Stimulated activated CD8-positive, alpha-beta memory T cell treated with anti-CD3 and anti-CD28 coated beads, Interleukin-7, amount 100 ng/mL, for 1 hour (primary cell): ENCODE measurements around the gene UNK.

Experiments
- DNase-seq, 2 donors: peaks; one replicate each; pipeline ENCODE4 v3.0.0-alpha.2; 2020; ENCODE audit warnings: low read depth in 2 of 2

The UNK gene

DNA sequence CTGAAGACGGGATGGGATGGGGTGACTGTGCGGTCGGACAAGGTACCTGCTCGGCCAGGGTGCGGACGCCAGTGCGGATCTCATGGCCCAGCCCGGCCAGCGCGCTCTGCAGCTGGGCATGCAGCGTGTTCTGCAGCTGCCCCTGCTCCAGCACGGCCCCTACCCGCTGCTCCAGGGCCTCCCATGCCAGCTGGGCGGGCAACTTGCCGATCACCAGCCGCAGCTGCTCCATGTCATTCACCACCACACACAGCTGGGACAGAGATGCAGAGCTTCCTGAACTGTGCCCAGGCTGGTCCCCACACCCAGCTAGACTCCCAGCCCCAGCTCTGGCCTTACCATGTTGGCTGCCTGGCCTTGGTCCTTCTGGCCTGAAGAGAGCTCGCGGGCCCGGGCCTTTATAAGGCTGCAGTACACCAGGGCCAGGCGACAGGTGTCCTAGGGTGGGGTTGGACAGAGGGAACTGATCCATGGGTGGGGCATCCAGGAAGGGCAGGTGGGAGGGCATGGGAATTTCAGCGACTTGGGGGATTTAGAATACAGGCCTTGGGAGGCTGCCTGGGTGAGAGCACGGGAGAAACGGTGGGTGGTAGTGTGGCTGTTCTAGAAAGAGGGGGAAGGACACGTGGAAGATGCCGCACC is 49.8 kb downstream of the UNK start:
- no peak for DNase-seq

DNA sequence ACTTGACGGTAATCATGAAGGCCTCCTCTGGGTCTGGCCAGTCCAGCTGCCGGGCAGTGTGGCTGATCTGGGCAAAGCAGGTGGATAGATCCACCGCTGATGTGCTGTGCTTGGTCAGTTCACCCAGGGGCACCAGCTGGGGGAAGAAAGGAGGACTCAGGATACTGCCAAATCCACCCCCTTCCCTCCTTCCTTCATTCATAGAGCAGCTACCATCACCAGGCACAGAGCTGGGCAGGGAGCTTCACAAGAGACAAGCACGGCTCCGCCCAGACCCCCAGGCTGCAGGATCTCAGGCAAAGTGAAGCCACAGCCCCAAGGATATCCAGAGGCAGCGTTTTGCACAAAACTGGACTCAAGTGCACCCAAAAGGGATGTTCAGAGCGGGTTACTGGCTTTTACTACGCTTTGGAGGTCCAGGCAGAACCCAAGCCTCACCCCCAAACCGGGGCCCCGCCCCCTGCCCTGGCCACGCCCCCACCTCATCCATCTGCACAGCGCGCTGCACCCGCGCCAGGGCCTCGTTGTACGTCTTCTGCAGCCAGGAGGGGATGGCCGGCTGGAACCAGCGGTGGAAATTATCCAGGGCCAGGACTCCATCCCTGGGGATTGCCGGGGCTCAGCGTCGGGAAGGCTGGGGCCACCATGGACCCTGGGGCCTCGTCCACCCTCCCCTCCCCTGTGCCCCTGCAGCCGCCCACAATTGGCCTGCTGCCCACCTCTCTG is 50.5 kb downstream of the UNK start:
- no peak for DNase-seq

DNA sequence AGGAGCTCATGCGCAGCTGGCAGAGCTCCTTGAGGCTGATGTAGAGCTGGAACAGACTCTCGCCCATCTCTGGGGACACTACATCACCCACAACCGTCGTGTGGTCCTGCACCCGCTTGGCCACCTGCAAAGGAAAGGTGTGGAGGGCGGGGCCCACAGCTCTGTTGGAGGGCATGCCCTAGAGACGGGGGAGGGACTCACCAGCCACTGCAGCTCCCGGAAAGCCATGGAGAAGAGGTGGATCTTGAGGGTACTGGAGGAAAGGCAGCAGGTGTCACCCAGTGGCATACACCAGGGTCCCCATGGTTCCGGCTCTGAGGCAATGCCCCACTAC is 51.0 kb downstream of the UNK start:
- DNase-seq: no peak

DNA sequence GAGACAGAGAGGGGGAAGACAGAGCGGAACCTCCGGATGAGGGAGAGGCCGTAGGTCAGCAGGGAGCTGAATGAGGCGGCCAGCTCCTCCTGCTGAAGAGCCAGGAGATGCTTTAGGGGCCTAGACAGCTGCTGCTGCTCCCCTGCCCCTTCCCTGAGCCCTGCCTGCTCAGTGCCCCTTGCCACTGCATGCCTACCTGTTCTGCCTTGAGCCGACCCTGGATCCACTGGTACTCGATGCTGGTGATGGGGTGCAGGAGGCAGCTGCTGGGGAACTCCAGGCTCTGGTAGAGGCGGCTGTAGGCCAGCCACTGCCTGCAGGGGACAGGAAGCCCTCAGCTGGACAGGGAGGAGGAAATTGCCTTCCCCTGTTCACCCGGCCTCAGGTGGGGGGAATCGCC is 52.0 kb downstream of the UNK start:
- DNase-seq: no peak

DNA sequence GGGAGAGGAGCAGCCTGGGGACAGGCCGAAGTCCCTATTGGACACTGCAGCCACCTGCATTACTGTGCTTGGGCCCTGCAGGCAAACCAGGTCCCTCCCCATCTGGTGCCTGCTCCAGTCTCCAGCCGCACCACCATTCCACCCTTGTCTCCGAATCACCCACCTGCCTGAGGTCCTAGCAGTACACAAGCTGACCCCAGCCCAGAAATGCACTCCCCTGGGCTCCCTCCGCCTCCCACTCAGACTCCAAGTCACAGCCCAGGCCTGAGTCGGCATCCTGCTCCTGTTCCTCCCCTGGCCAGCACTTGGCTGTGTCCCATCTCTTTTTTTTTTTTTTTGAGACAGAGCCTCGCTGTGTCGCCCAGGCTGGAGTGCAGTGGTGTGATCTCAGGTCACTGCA is 53.3 kb downstream of the UNK start:
- DNase-seq: no peak

DNA sequence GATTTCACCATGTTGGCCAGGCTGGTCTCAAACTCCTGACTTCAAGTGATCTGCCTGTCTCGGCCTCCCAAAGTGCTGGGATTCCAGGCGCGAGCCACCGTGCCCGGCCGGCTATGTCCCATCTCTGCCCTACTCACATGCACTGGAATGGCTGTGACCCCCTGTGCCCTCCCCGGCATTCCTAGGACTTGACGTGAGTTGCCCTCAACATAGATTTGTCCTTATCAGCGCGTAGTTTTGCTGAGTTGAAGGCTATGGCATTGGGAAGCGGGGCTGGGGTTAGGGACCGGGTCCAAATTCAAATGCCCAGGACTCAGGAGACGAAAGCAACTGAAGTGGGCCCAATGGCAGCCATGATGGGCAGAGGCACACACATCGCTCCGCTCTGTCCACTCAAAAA is 53.8 kb downstream of the UNK start:
- DNase-seq: no peak

DNA sequence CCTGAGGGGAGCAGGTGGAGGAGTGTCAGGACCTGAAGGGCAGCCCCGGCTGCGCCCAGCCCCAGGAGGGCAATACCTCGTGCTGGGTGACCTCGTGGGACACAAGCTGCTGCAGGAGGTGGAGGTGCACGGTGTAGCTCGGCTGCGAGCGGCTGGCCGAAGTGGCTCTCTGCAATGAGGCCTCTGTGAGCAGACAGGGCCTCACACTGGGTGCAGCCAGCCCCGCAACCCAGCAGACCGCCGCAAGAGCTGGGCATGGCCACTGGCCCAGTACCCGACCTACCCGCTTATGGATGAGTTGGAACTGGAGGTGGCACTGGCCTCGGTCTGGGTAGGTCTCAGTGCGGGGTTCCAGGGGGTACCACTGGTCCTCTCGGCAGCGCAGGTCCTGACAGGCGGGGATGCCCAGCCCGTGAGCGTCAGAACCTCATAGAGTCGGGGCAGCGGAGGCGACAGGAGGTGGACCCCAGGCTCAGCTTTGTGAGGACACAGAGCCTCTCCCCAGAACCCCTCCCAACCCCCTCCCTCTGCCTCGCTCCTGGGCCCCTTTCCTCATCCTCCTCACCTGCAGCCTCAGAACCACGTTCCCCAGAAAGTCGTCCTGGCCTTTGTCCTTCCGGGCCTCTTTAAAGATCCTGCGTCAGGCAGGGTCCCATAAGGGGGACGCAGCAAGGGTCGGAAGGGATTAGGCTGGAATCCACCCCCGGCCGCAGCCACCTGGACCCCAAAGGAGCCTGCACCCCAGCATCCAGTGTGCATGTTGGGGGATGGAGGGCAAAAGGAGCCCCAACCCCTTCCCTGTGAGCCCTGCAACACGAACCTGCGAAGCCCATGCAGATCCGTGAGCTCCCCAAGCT is 55.6 kb downstream of the UNK start:
- no peak for DNase-seq

DNA sequence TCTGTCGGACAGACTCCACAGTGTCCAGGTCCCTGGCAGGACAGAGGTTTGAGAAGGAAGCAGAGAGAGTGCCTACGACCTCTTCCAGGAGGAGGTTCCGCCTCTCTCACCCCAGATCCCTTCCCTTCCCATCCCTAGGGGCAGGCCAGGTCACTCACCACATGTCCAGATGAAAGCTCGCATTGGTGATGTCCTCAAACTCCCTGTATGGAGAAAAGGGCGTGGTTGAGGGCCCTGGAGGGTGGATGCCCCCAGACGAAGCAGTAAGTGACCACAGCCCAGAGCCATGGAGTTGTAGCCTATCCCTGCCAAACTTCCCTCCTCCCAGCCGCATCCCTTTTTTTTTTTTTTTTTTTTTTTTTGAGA is 56.2 kb downstream of the UNK start:
- DNase-seq: no peak

DNA sequence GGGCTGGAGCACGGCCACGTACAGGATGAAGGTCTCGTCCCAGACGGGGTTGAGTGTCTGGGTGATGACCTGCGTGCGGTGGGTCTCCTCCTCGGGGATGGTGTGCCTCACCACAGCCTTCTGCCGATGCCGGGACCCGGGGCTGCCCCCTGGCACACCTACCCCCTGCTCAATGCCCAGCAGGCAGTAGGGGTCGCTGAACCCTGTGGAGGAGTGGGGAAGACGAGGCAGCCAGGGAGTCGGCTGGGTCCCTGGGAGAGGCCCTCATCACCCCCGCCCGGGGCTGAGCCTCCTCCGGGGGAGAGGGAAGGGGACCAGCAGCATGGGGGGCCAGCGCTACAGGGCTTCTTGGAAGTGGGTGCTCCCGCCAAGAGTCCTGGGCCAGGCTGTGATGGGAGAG is 57.8 kb downstream of the UNK start:
- no peak for DNase-seq

DNA sequence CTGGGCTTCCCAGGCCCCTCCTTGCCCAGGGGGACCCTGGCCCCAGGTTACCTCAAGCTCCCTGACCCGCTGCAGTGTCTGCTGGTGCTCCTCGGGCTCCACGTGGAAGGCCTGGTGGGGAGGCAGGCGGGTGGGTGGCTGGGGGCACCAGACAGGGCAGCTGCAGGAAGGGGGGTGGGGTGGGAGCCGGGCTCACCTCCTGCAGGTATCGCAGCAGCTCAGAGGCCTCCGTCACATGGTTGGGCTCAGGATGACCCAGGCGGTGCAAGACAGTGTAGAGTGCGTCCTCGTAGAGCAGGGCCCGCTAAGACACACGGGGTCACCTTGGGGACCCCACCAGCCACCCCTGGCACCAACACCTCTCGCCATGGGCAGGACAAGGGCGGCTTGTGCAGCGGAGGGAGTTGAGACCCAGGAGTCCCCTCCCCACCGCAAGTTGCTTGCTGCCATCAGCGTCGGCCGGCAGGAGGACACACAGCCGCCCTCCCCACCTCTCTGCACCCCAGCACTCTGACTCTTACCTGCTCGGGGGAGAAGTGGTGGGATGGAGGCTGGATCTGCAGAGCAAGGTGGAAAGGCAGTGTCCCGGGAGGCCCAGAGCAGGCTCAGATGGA is 58.5 kb downstream of the UNK start:
- no peak for DNase-seq

DNA sequence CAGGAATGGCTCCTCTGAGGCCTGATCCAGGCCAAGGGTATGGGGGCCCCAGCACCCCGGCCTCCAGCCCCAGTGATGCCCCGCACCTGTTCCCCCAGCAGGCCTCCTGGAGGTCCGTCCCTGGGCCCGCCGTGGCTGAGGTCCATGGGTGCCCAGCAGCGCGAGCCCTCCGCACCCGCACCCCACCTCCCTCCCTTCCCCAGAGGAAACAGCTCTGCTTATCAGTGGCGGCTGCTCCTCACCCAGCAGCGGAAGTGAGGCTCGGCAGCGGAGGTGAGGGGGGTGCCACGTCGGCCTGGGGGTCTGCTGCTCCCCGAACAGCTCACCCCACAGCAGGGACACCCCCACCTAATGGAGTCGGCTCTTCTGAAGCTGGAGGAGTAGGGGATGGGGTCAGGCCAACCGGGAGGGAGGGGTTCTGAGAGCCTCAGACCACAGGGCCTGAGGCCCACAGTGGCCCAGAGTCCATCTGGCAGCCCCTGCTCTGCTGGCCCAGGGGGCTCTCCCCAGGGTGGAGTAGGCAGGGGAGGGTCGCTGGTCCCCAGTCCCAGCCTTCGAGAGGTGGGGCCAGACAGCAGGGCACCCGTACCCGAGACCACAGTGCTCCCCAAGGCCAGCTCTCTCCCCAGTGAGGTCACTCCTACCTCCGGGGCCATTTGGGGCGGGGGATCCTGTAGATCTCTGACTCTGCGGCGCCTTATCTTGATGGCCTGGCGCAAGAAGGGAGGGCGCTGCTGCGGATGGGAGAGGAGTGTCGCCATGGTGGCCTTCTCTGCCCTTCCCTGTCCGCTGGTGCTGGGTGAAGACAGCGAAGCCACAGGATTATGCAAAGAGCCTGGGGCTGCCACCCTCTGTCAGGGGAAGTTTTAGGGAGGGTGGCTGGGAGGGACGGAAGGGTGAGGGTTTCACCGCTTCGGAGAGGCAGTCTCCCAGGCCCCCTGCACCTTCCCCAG is 59.2 kb downstream of the UNK start, which contains the start of gene UNC13D:
Gene UNC13D, minus strand, starts transcription at position 828 of the 953 bp plus-strand sequence. Its CDS starts 67 bp downstream, at position 761.
- DNase-seq: peak in 1 of 2 donors; percentile 33

DNA sequence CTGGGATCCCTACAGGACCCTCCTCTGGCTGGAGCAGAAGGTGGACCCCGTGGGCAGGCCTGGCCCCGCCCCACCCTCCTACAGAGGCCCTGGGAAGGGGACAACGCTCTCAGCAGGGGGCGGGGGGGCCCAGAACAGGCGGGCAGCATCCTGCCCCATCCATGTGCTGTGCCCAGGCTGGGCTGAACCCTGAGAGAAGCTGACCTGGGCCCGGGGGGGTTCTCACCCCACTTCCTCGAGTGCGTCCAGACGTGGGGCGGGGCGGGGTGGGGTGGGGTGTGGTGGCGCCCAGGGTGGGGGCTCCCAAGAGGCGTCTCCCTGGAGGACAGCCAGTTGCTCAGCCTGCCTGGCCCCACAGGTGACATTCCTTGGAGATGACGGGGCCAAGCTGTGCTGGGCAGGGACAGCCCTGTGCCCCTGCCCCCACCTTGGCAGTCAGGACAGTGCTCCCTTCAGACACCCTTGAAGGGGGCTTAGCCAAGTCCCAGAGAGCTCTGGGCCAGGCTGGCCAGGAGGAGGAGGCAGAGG is 60.0 kb downstream of the UNK start:
- DNase-seq: no peak

DNA sequence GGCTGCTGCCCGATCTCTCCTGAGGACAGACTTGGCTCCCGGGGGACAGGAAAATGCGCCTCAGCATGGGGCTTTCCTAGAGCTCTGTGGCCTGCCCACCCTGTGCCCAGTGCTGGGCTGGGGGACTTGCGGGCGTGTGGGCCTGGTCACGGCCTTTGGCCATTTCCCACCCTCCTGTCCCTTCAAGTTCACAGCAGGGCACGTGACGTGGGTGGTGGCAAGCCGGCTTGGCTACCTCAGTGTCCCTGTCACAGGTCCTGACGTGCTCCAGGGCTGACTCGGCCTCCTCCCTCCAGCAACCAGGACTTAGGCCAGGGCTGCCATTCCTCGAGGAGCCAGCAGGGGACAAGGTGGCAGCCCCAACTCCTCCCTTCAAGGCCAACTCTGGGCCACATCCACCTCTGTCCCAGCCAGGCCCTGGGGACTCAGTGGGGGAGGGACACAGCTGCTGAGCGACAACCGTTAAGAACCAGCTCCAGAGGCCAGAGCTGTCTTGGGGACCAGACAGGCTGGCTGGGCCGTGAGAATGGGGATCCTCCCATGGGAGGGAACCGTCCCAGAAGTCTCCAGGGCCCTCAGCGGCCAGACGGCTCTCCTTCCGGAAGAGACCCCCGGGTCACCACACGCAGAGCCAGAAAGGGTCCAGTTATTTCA is 60.6 kb downstream of the UNK start:
- DNase-seq: no peak

DNA sequence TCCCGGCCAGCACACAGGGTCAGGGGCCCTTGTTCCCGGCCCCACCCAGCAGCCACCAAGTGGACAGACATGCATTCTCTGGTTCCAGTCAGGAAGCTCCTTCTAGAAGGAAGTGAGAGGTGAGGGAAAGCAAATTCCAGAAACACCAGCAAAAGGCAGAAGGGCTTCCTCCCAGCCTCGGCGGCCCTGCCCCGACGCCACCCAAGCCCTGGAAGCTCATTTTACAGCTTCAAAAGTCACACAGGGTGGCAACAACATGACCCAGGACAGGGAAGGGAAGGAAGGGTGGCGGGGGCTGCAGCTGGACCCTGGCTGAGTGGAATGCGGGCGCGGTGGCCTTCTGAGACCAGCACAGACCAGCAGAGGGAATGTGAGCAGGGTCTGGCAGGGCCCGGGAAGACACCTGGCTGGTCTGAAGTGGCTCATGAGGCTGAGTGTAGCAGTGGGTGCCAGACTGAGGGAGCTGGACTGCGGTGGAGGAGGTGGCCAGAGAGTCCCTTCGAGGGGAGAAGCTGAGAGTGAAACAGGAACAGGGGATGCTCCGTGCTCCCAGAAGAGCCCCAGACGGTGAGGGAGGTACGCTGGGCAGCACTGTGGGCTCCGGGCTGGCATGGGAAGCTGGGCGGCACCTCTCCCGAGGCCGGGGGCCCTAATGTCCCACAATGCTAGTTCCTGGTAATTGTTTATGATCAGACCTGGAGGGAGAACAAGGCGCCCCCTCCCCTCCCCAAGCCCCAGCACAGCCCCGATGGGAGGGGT is 61.5 kb downstream of the UNK start:
- DNase-seq: no peak

DNA sequence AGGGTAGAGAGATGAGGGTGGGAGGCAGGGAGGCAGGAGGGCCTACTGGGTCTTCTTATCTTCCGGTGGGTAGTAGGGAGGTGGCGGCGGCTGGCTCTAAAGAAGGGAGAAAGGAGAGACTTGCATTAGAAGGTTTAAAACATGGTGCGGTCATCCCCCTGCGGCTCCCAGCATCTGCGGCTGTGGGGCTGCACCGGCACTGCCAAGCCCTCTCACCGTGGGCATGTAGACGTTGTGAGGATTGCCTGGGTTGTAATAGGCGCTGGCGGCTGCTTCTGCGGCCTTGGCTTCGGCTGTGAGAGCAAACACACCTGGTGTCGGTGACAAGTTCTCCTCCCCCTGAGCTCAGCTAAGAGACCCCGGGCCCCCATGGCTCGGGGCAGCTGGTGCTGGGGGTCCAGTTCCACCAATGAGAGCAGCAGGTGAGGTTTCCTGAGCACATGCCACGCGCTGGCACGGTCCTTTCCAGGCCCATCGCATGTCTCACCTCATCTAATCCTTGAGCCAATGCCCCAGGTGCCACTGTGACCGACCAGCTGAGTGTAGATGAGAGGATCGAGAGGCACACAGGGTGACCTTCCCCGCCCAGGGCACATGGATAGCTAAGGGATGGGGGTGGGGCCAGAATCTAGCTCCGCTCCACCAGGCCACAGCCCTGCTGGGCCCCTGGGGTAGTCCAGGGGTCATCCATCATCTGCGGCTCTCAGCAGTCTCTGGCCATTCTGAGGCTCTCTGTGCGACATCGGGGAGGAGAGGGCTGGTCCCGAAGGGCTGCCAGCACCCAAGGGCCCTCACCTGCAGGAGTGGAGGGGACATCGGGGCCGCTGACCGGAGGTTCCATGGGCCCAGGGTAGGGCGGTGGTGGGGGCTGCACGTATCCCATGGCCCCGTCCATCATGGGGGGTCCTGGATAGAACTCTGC is 62.3 kb downstream of the UNK start:
- no peak for DNase-seq

DNA sequence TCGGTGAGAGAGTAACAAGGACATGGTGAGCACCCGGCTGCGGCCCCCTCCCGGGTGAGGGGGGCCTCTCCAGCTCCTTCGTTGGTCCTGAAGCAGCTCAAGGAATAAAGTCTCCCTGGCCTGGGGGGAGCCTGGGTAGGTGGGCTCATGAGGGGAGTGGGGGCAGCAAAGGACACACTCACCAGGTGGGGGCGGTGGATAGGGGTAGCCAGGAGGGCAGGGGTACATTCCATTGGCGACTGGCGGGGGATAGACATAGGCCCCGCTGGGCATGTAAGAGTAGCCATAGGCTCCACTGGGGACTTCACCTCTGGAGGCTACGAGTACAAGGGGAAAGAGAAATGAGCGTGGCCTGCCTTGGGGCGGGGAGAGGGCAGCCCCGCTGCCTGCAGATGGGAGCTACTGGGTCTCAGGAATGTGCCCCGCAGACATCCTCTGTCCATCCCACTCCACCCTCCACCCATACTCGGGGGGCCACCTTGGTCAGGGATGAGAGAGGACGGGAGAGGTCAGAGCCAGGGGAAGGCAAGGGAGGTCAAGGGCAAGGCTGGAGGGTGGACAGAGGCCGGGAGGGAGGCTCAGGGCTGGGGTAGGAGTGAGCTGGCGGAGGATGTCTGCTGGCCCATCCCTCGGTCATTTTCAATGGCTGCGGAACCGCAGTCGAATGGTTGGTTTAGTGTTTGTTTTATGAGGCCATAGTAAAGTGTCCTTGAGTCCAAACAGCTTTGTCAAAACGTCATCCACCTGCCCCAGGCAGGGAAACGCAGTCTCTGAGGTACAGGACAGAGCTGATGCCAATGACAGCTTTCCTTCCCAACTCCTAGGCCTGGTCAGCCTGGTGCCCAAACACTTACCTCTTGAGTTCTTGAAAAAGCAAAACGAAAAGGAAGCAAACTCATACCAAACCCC is 63.3 kb downstream of the UNK start:
- DNase-seq: no peak

DNA sequence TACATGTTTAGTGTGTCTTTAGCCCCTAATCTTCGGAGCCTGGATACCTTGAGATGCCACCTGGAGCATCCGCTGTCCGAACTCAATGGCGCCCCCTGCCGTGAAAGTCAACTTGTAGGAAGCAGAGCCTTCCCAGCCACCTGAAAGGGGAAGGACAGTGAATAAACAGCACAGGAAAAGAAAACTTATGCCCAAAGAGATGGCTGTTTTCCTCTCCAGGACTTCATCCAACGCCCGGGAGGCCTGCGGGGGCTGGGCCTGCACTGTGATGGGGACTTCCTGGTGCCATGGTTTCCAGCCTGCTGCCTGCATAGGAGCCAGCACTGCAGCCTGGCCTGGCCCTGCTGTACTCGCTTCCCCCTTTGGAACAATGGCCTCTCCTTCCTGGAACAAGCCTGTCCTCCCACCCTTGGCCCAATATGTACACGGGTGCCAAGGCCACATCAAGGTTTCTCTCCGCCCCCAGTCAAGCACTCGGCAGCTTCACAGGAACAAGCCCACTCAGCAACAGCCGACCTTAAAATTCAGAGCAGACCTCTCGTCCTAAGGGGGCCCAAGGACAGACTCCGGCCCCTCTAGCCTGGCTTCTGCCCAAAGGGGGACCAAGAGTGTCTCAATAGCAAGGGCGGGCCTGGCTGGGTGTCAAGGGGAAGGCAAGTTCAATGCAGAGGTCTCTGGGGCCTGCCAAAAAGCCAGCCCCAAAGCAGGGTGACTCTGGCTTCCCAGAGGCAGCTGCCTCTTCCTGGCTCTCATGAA is 64.1 kb downstream of the UNK start:
- DNase-seq: peak; percentile 53 to 77
